HG03342 (cell line): ENCODE data around the gene SERPINA1.

Experiments
- ATAC-seq: cut with Tn5 transposase; IDR thresholded peaks from one replicate; pipeline ENCODE4 v1.9.1; 2021; ENCODE audit warnings: mild to moderate bottlenecking, moderate library complexity; ENCODE audit not compliant: unreplicated experiment

Gene SERPINA1

GRCh38 chr14:94349276-94349675 is 39.1 kb downstream of the SERPINA1 start:
- ATAC-seq = no peak

DNA sequence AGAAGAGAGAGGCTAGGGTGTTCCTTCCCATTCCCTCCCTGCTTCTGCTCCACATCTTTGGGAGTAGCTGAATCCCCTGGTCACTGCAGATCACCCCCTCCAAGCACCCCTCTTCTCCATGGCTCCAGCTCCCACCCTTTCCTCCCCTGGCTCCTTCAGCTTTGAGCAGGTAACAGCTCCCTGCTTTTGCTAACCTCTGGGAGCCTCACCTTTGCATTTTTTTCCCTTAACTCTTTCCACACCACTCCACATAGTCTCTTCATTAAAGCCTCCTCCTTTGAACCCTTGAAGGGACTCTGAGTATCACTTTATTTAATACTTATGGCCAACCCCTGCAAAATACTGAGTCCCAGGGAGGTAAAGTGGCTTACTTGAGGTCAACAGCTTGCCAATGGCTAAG is 39.6 kb downstream of the SERPINA1 start:
- ATAC-seq = no peak

GRCh38 chr14:94346841-94347240 is 41.6 kb downstream of the SERPINA1 start:
- no peak for ATAC-seq

GRCh38 chr14:94346065-94346786 is 42.2 kb downstream of the SERPINA1 start:
- peak; percentile 72 for ATAC-seq

DNA sequence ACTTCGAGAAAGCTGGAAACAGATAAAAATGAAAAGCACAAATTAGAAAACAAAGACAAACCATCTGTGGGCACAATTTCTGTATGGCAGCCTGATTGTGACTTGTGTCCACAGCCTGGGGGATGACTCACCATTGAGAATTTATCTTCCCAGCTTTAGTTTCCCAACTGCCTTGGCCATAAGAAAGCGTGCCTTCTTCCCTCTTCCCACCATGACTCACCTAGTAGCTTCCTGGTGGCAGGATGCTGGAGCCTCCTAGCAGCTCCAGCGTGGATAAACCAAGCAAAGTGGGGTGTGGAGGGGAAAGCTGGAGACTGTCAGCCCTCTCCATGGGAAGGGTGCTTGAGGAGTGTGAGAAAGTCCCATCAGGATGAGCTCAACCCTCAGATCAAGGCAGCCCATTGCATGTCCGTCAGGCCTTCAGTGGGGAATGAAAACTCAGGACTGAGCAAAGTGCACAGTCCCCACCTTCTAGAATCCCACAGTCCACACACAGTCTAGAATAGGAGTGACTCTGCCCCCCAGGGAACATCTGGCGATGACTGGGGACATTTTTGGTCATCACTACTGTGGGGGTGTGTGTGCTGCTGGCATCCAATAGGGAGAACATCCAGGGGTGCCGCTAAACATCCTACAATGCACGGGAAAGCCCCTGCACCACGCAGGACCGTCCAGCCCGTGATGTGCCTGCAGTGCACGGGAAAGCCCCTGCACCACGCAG is 42.9 kb downstream of the SERPINA1 start:
- no peak for ATAC-seq

GRCh38 chr14:94344389-94344788 is 44.0 kb downstream of the SERPINA1 start:
- ATAC-seq = no peak

- ATAC-seq = no peak
Observed at GRCh38 chr14:94343238-94344005, 45.0 kb downstream of the SERPINA1 start.

GRCh38 chr14:94342334-94342934 is 46.0 kb downstream of the SERPINA1 start:
- ATAC-seq = no peak

- ATAC-seq = no peak
Observed at GRCh38 chr14:94341656-94342333, 46.6 kb downstream of the SERPINA1 start.

DNA sequence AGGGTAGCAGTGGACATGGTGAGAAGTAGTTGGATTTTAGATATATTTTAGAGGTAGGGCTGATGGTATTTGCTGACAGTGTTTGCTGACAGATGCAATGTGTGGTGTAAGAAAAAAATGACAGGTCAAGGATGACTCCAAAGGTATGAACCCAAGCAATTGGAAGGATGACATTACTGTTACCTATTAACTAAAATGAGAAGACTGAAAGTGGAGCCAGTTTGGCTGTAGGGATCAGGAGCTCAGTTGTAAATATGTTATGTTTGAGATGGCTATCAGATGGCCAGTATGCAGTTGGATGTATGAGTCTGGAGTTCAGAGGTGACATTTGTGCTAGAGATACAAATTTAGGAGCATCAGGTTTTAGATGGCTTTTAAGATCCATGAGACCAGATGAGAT is 47.9 kb downstream of the SERPINA1 start:
- no peak for ATAC-seq

- ATAC-seq = no peak
Observed at GRCh38 chr14:94338023-94338422, 50.4 kb downstream of the SERPINA1 start.

- ATAC-seq = no peak
Observed at GRCh38 chr14:94337274-94337673, 51.1 kb downstream of the SERPINA1 start.

DNA sequence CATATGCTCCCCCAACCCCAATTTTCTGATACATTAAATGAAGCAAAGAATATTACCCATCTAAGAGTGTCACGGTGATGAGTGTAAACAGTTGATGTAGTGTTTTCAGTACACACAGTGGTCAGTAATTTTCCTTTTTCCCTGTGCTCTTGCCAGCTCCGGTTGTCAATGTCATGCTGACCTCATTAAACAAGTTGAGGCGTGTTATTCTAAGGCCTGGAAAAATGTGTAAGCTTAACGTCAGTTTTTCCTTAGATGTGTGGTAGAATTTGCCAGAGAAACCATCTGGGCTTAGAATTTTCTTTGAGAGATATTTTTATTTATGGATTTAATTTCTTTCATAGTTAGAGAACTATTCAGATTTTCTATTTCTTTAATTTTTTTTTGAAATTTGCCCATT is 53.5 kb downstream of the SERPINA1 start:
- no peak for ATAC-seq

- ATAC-seq = no peak
Observed at GRCh38 chr14:94332587-94332986, 55.8 kb downstream of the SERPINA1 start.

GRCh38 chr14:94332063-94332583 is 56.3 kb downstream of the SERPINA1 start:
- no peak for ATAC-seq

GRCh38 chr14:94331462-94331861 is 56.9 kb downstream of the SERPINA1 start:
- no peak for ATAC-seq

DNA sequence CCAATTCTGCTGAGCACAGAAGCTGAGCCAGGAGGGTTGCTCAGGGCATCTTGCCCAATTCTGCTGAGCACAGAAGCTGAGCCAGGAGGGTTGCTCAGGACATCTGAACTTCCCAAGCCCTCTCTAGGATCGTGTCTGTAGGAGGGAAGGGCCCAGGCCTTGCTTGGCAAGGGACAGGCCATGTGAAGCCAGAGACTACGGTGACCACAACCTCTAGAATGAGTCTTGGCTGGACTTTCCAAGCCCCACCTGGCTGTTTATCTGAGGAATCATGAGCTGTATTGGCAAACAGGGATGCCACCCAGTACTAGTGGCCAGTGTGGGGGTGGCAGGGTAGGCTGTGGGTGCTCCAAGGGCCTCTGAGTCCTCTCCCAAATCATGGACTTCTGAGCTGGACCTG is 57.5 kb downstream of the SERPINA1 start:
- ATAC-seq = no peak

DNA sequence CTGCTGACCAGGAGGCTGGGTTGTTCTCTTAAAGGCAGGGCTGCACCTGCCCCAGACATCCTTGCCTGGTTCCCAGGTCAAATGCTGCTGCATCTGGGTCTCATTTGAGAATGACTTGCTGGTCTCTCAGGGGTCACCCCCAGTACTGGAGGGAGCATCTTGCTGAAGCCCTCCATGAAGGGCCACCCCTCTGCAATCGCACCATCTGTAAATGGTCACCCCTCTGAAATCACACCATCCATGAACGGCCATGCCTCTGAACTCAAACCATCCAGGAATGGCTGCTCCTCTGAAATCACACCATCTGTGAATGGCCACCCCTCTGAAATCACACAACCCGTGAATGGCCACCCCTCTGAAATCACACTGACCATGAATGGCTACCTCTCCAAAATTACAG is 58.0 kb downstream of the SERPINA1 start:
- ATAC-seq = no peak

- ATAC-seq = no peak
Observed at GRCh38 chr14:94329857-94330256, 58.5 kb downstream of the SERPINA1 start.

- no peak for ATAC-seq
Observed at GRCh38 chr14:94328196-94328595, 60.2 kb downstream of the SERPINA1 start.
